K562 (cell line): Measurements from ENCODE around the gene KRTAP4-8. TPM values are rescaled to one million over a fixed set of nuclear protein-coding genes. Genes with fewer than 3 reads are reported as not detected.
"Not testable (repeated sequence)": the region's sequence is repeated elsewhere in the genome, so short reads cannot be mapped to it uniquely, and the experiment has no call there.

Source experiments
- ATAC-seq: fragments of 200-7000 bp; cut with Tn5 transposase; 3 replicates; pipeline ENCODE4 v1.9.1; 2020; ENCODE audit warnings: moderate library complexity
- BruUV-seq: library from RNA; stranded (reverse); fragments of 400-500 nt; replicated peaks from 2 replicates; lab custom pipeline; 2021; lab: Mats Ljungman, UMichigan
- CTCF ChIA-PET: fragments of 300-600 bp; formaldehyde crosslinking; extraction: SDS; loops from one replicate; lab custom pipeline; 2021; ENCODE audit warnings: low intra/inter-chr PET ratio; lab: Yijun Ruan, JAX
- POLR2A ChIA-PET: fragments of 300-600, 350-650 bp; sonication (Branson Sonifier 250); formaldehyde crosslinking; extraction: SDS; loops from one replicate; lab custom pipeline; 2021; ENCODE audit warnings: antibody characterized with exemption, inconsistent platforms; lab: Yijun Ruan, JAX
- DNase-seq, 4 experiments: peaks; one replicate each; pipeline versions ENCODE4 v3.0.0 to v3.0.0-alpha.2; 2011 to 2018; ENCODE audit warnings: low spot score in 3 of 4, mixed read lengths in 3 of 4; ENCODE audit errors: extremely low read depth in 1 of 4
- FAIRE-seq: peaks from 2 replicates; lab custom pipeline; 2011; peaks lifted over from hg19 to GRCh38; lab: Jason Lieb, UNC
- H2AFZ ChIP-seq: 2 replicates; pipeline ENCODE4 v1.6.0; 2011; ENCODE audit warnings: low read depth, low read length, control low read depth, inconsistent platforms
- H3K27ac ChIP-seq: fragments of 200-600 bp; 3 replicates; pipeline ENCODE4 v1.8.0; 2011; ENCODE audit warnings: low read depth, mild to moderate bottlenecking, control low read depth, inconsistent platforms, low read length, moderate library complexity, mixed read lengths; ENCODE audit errors: extremely low read depth
- H3K27me3 ChIP-seq, 2 experiments: fragments of 300-600 bp in 1 of 2; 2 replicates in 1 of 2; 3 replicates in 1 of 2; pipeline versions ENCODE4 v1.6.0 to v1.8.0; 2011; ENCODE audit warnings: inconsistent platforms in 2 of 2, low read length in 2 of 2, mild to moderate bottlenecking in 1 of 2, mixed read lengths in 1 of 2, moderate library complexity in 1 of 2; ENCODE audit not compliant: control insufficient read depth in 2 of 2, insufficient read depth in 2 of 2
- H3K36me3 ChIP-seq: fragments of 300-600 bp; 3 replicates; pipeline ENCODE4 v1.8.0; 2011; ENCODE audit warnings: mild to moderate bottlenecking, low read length, inconsistent platforms; ENCODE audit not compliant: control insufficient read depth, insufficient read depth
- H3K4me1 ChIP-seq, 2 experiments: fragments of 200-600 bp in 1 of 2; replicated peaks in 1 of 2; 2 replicates in 1 of 2; 3 replicates in 1 of 2; pipeline versions ENCODE4 v1.5.1 to v1.8.0; 2011; ENCODE audit warnings: inconsistent platforms in 2 of 2, low read length in 2 of 2, mild to moderate bottlenecking in 1 of 2, mixed read lengths in 1 of 2, moderate library complexity in 1 of 2; ENCODE audit not compliant: control insufficient read depth in 2 of 2, insufficient read depth in 2 of 2
- H3K4me2 ChIP-seq: 2 replicates; pipeline ENCODE4 v1.6.1; 2011; ENCODE audit warnings: low read length, control low read depth, inconsistent platforms, mixed read lengths; ENCODE audit not compliant: insufficient read depth
- H3K4me3 ChIP-seq: fragments of 200-600 bp; sonication (generic), shearing (Covaris generic); 2 replicates; pipeline ENCODE4 v1.5.1; 2016; ENCODE audit warnings: control low read depth, inconsistent platforms
- H3K79me2 ChIP-seq: fragments of 200-600 bp; 3 replicates; pipeline ENCODE4 v1.8.0; 2011; ENCODE audit warnings: low read length, inconsistent platforms; ENCODE audit not compliant: control insufficient read depth, insufficient read depth
- H3K9ac ChIP-seq, 2 experiments: 2 replicates each; pipeline versions ENCODE4 v1.6.0 to v1.6.1; 2011; ENCODE audit warnings: low read depth in 2 of 2, low read length in 2 of 2, control low read depth in 1 of 2, inconsistent platforms in 1 of 2, mild to moderate bottlenecking in 1 of 2, mixed read lengths in 1 of 2; ENCODE audit not compliant: insufficient read depth in 1 of 2
- H3K9me1 ChIP-seq: one replicate; pipeline ENCODE4 v1.6.0; 2011; ENCODE audit warnings: inconsistent platforms, mild to moderate bottlenecking, low read length, moderate library complexity; ENCODE audit not compliant: control insufficient read depth, insufficient read depth
- H3K9me3 ChIP-seq: replicated peaks from 2 replicates; pipeline ENCODE4 v1.5.1; 2011; ENCODE audit warnings: low read depth, low read length, inconsistent platforms; ENCODE audit not compliant: control insufficient read depth, insufficient read depth
- H4K20me1 ChIP-seq: replicated peaks from 2 replicates; pipeline ENCODE4 v1.6.1; 2011; ENCODE audit warnings: low read length, inconsistent platforms, mixed read lengths; ENCODE audit not compliant: control insufficient read depth, insufficient read depth
- CAMTA2 ChIP-seq: fragments of 250-450 bp; sonication (Bioruptor Pico); conservative IDR thresholded peaks from 2 replicates; pipeline ENCODE4 v1.5.1; 2022
- CBFA2T2 ChIP-seq: fragments of 450-650 bp; conservative IDR thresholded peaks from 2 replicates; pipeline ENCODE4 v1.6.1; 2017; ENCODE audit warnings: mild to moderate bottlenecking
- EP300 ChIP-seq: IDR thresholded peaks from 2 replicates; pipeline ENCODE4 v1.6.1; 2012; ENCODE audit warnings: low read length, improper control_type of control experiment
- HDAC3 ChIP-seq: fragments of 450-650 bp; IDR thresholded peaks from 2 replicates; pipeline ENCODE4 v1.6.1; 2018; ENCODE audit warnings: borderline replicate concordance, mild to moderate bottlenecking, moderate library complexity; ENCODE audit not compliant: partially characterized antibody
- NCOA2 ChIP-seq, 2 experiments: fragments of 450-650 bp; IDR thresholded peaks; 2 replicates each; pipeline ENCODE4 v1.6.1; 2018; ENCODE audit warnings: mild to moderate bottlenecking in 2 of 2, moderate library complexity in 1 of 2; ENCODE audit not compliant: partially characterized antibody in 2 of 2
- RAD51 ChIP-seq: fragments of 450-650 bp; IDR thresholded peaks from 2 replicates; pipeline ENCODE4 v1.7.1; 2016; ENCODE audit warnings: low read depth, mild to moderate bottlenecking, borderline replicate concordance
- SAFB ChIP-seq: fragments of 200-400 bp; formaldehyde crosslinking; IDR thresholded peaks from 2 replicates; pipeline ENCODE4 v1.6.1; 2017; ENCODE audit warnings: low read depth, low read length, borderline replicate concordance
- SMAD3 ChIP-seq: fragments of 450-650 bp; formaldehyde crosslinking; conservative IDR thresholded peaks from 2 replicates; pipeline ENCODE4 v1.4.0; 2020; ENCODE audit warnings: mild to moderate bottlenecking
- TFE3 ChIP-seq: fragments of 450-650 bp; formaldehyde crosslinking; IDR thresholded peaks from 2 replicates; pipeline ENCODE4 v1.4.0; 2020; ENCODE audit warnings: mild to moderate bottlenecking, mixed read lengths
- TGIF2 ChIP-seq: sonication (generic); formaldehyde crosslinking; IDR thresholded peaks from 2 replicates; pipeline ENCODE4 v1.8.1; 2022; ENCODE audit warnings: mild to moderate bottlenecking, missing genetic modification reagents, moderate library complexity
- ZFP1 ChIP-seq: fragments of 450-650 bp; formaldehyde crosslinking; IDR thresholded peaks from 2 replicates; pipeline ENCODE4 v1.4.0; 2020; ENCODE audit warnings: mild to moderate bottlenecking, mixed read lengths
- WGBS: fragments of 100-300 bp; shearing (Covaris generic); methylation state at CpG from one replicate; pipeline ENCODE4 v1.1.6; 2016; ENCODE audit warnings: low coverage, mixed read lengths; ENCODE audit not compliant: insufficient coverage; ENCODE audit errors: missing lambda C conversion rate; 5-methylcytosine and 5-hydroxymethylcytosine counted together
- in situ Hi-C: fragments of 300-500 bp; cut with MboI; formaldehyde crosslinking; loops from 4 replicates; pipeline ENCODE4 v1.15.0; 2018; ENCODE audit warnings: inconsistent platforms, mixed read lengths
- intact Hi-C: fragments of 100-400 bp; cut with micrococcal nuclease; formaldehyde crosslinking; loops from 2 replicates; pipeline ENCODE4 v1.14.2; 2022
- polyA plus RNA-seq, 8 experiments: library from polyadenylated mRNA; depleted of rRNA in 4 of 8; stranded (reverse) in 5 of 8; unstranded in 3 of 8; fragments of >200 nt; fragmentation: Nextera tagmentation in 2 of 8; fragmentation: Illumina TruSeq in 1 of 8; extraction: Ambion mirVana in 2 of 8; extraction: Trizol in 1 of 8; gene quantifications; 2 replicates each; pipeline versions ENCODE4 v1.2.1 to v1.2.3, GENCODE V29; 2011 to 2014; ENCODE audit warnings: inconsistent platforms in 1 of 8, missing spikeins in 1 of 8
- total RNA-seq, 7 experiments: library from RNA; depleted of rRNA in 6 of 7; stranded (reverse); fragments of >200 nt in 6 of 7; fragmentation: Illumina TruSeq in 2 of 7; extraction: Trizol in 2 of 7; gene quantifications; 2 replicates each; pipeline versions ENCODE4 v1.2.1 to v1.2.3, GENCODE V29; 2011 to 2021; ENCODE audit warnings: low replicate concordance in 1 of 7
- TF ChIP-seq, protein P1 (sequence below): sonication (generic); formaldehyde crosslinking; IDR thresholded peaks from 2 replicates; pipeline ENCODE4 v1.8.0; 2022; ENCODE audit warnings: mild to moderate bottlenecking, missing genetic modification reagents
- TF ChIP-seq, protein P2 (sequence below): sonication (generic); formaldehyde crosslinking; IDR thresholded peaks from 2 replicates; pipeline ENCODE4 v1.5.0; 2020; ENCODE audit warnings: missing genetic modification reagents

KRTAP4-8 gene
- total and polyA plus RNA-seq, 9 of the 15 experiments (the other 6 are each of a cell fraction or from before 2014, with no cell fraction given), result not detected

- no peaks in the 10 kb centered on the region for H3K4me1 ChIP-seq
- H3K9me1 ChIP-seq, result no peaks in the 10 kb centered on the region
- CTCF ChIA-PET, result no interaction called here
- no peak within 1 kb of the TSS for H3K9ac ChIP-seq
- H3K4me2 ChIP-seq, result no peak within 1 kb of the TSS
- H3K27ac ChIP-seq, result no peak within 1 kb of the TSS
- in situ Hi-C loops, result no loop called here
- H3K4me3 ChIP-seq, result no peak within 1 kb of the TSS
- H3K27me3 ChIP-seq, result no peaks in the 10 kb centered on the region
- WGBS, result 0% methylated on average over 6 of the region's 6 CpGs
- intact Hi-C loops, result no loop called here
- FAIRE-seq, result no peak
- BruUV-seq, result no TSS peak
- TF ChIP-seq ZFP1 (CRISPR knock-in tag) (peak; percentile 71), TFE3 (CRISPR knock-in tag) (peak; percentile 80), TGIF2 (CRISPR knock-in tag) (no peak), HDAC3 (no peak), NCOA2 (IDR thresholded peaks at IDR 0.05; ENCODE audit: partially characterized antibody in 2 of 2) (no peak), SMAD3 (CRISPR knock-in tag) (no peak), CAMTA2 (CRISPR knock-in tag) (no peak), CBFA2T2 (0 out of 2 replicates have a peak, but pooled peaks have one; percentile 9), SAFB (no peak), EP300 (no peak), RAD51 (peak; percentile 41)
- TF ChIP-seq, protein P1, sequence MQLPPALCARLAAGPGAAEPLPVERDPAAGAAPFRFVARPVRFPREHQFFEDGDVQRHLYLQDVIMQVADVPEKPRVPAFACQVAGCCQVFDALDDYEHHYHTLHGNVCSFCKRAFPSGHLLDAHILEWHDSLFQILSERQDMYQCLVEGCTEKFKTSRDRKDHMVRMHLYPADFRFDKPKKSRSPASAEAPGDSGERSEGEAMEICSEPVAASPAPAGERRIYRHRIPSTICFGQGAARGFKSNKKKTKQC (CRISPR knock-in tag), result no peak
- TF ChIP-seq, protein P2, sequence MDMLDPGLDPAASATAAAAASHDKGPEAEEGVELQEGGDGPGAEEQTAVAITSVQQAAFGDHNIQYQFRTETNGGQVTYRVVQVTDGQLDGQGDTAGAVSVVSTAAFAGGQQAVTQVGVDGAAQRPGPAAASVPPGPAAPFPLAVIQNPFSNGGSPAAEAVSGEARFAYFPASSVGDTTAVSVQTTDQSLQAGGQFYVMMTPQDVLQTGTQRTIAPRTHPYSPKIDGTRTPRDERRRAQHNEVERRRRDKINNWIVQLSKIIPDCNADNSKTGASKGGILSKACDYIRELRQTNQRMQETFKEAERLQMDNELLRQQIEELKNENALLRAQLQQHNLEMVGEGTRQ, result peak; percentile 30; the same call in 1 of the 2 replicates
- TF ChIP-seq, all 486 proteins: peak for 5
- Histone ChIP-seq H3K79me2 (no peaks in the 10 kb centered on the region), H2AFZ (no peak within 1 kb of the TSS), H4K20me1 (no peaks in the 10 kb centered on the region), H3K36me3 (no peaks in the 10 kb centered on the region), H3K9me3 (no peaks in the 10 kb centered on the region)
- POLR2A ChIA-PET, result interaction anchor here (1.0 kb wide), 1 partner anchor 29 kb away, joined by 3 read pairs; no protein-coding TSS in a partner anchor
- no peak for DNase-seq
- no peak for ATAC-seq
These were observed 42.6 kb upstream of the KRTAP4-8 start, which contains the start of gene KRTAP4-6 for GRCh38 chr17:41140360-41141131. Gene KRTAP4-6, minus strand, starts transcription at chr17:41140544. Its CDS starts 57 bp downstream, at chr17:41140487.

GRCh38 chr17:41139865-41140264 lies 41.9 kb upstream of the KRTAP4-8 start:
- intact Hi-C loops, CTCF ChIA-PET, H3K4me3 ChIP-seq, H3K4me1 ChIP-seq, H3K4me2 ChIP-seq, H3K27ac ChIP-seq, BruUV-seq, DNase-seq, H3K36me3 ChIP-seq, H3K9ac ChIP-seq, H3K9me3 ChIP-seq, H3K79me2 ChIP-seq, H2AFZ ChIP-seq, H3K9me1 ChIP-seq, H3K27me3 ChIP-seq, in situ Hi-C loops, H4K20me1 ChIP-seq, FAIRE-seq, ATAC-seq: not testable (repeated sequence)
- 1% methylated on average over 12 of the region's 12 CpGs for WGBS
- POLR2A ChIA-PET, result interaction anchor here (1.0 kb wide), 1 partner anchor 28 kb away, joined by 3 read pairs; no protein-coding TSS in a partner anchor
